SK-N-SH (cell line): ENCODE results near the gene VIL1. TPM values are rescaled to one million over a fixed set of nuclear protein-coding genes. Genes with fewer than 3 reads are reported as not detected.

ENCODE experiments used
- CTCF ChIA-PET: fragments of 300-600, 350-600 bp; formaldehyde crosslinking; extraction: SDS; loops from one replicate; lab custom pipeline; 2021; lab: Yijun Ruan, JAX
- POLR2A ChIA-PET: fragments of 350-600 bp; sonication (Branson Sonifier 250); formaldehyde crosslinking; extraction: SDS; loops from one replicate; lab custom pipeline; 2020; ENCODE audit warnings: antibody characterized with exemption, inconsistent platforms; lab: Yijun Ruan, JAX
- DNase-seq: peaks from one replicate; pipeline ENCODE4 v3.0.0; 2012
- H2AFZ ChIP-seq: fragments of 200-600 bp; sonication (generic); 2 replicates; pipeline ENCODE4 v1.8.1; 2016; ENCODE audit warnings: antibody characterized with exemption, mild to moderate bottlenecking, low read depth
- H3F3A ChIP-seq: fragments of 200-600 bp; sonication (generic); replicated peaks from 2 replicates; pipeline ENCODE3; 2016; ENCODE audit warnings: antibody characterized with exemption, mild to moderate bottlenecking; ENCODE audit not compliant: insufficient read depth
- H3K27ac ChIP-seq, 2 experiments: fragments of 200-500 bp in 1 of 2; fragments of 200-600 bp in 1 of 2; sonication (Bioruptor generic) in 1 of 2; sonication (generic), shearing (Covaris generic) in 1 of 2; 2 replicates each; pipeline versions ENCODE4 v1.5.1 to v1.6.1; 2014 to 2016; ENCODE audit warnings: low read depth in 2 of 2, inconsistent platforms in 1 of 2, low read length in 1 of 2, mild to moderate bottlenecking in 1 of 2, mixed read lengths in 1 of 2
- H3K27me3 ChIP-seq: fragments of 200-600 bp; sonication (generic), shearing (Covaris generic); 2 replicates; pipeline ENCODE4 v1.6.1; 2016; ENCODE audit warnings: mixed run types; ENCODE audit not compliant: insufficient read depth
- H3K36me3 ChIP-seq, 2 experiments: fragments of 200-500 bp in 1 of 2; fragments of 200-600 bp in 1 of 2; sonication (Bioruptor generic) in 1 of 2; sonication (generic) in 1 of 2; replicated peaks in 1 of 2; 2 replicates each; pipeline versions ENCODE3 to v1.5.1; 2014 to 2016; ENCODE audit warnings: low read length in 1 of 2, mild to moderate bottlenecking in 1 of 2; ENCODE audit not compliant: insufficient read depth in 2 of 2, control insufficient read depth in 1 of 2
- H3K4me1 ChIP-seq, 2 experiments: fragments of 200-500 bp in 1 of 2; fragments of 200-600 bp in 1 of 2; sonication (Bioruptor generic) in 1 of 2; sonication (generic), shearing (Covaris generic) in 1 of 2; 2 replicates each; pipeline versions ENCODE4 v1.5.1 to v1.6.1; 2014 to 2016; ENCODE audit warnings: low read depth in 1 of 2, low read length in 1 of 2, mixed run types in 1 of 2; ENCODE audit not compliant: insufficient read depth in 2 of 2, control insufficient read depth in 1 of 2
- H3K4me2 ChIP-seq: fragments of 200-600 bp; sonication (generic), shearing (Covaris generic); 2 replicates; pipeline ENCODE4 v1.6.1; 2017; ENCODE audit warnings: mixed run types
- H3K4me3 ChIP-seq, 2 experiments: fragments of 200-500 bp in 1 of 2; fragments of 200-600 bp in 1 of 2; sonication (Bioruptor generic) in 1 of 2; sonication (generic), shearing (Covaris generic) in 1 of 2; 2 replicates each; pipeline versions ENCODE4 v1.5.1 to v1.8.1; 2014 to 2016; ENCODE audit warnings: low read depth in 2 of 2, inconsistent platforms in 1 of 2, low read length in 1 of 2, mild to moderate bottlenecking in 1 of 2, mixed read lengths in 1 of 2, moderate library complexity in 1 of 2
- H3K79me2 ChIP-seq: fragments of 200-600 bp; sonication (generic); 2 replicates; pipeline ENCODE4 v1.8.1; 2017; ENCODE audit warnings: mild to moderate bottlenecking; ENCODE audit not compliant: insufficient read depth
- H3K9ac ChIP-seq: fragments of 200-600 bp; sonication (generic); 2 replicates; pipeline ENCODE4 v1.6.1; 2017; ENCODE audit warnings: mixed run types
- H3K9me2 ChIP-seq: fragments of 200-600 bp; sonication (generic); 2 replicates; pipeline ENCODE4 v1.6.1; 2017; ENCODE audit warnings: mixed run types
- H3K9me3 ChIP-seq: fragments of 200-600 bp; sonication (generic); 2 replicates; pipeline ENCODE4 v1.6.1; 2017; ENCODE audit warnings: mixed run types, mild to moderate bottlenecking, moderate library complexity
- H4K20me1 ChIP-seq: fragments of 200-600 bp; sonication (generic); 2 replicates; pipeline ENCODE4 v1.6.1; 2017; ENCODE audit warnings: mild to moderate bottlenecking, mixed run types; ENCODE audit not compliant: insufficient read depth
- CTCF ChIP-seq: fragments of 200-600 bp; sonication (generic); IDR thresholded peaks from 2 replicates; pipeline ENCODE4 v1.6.1; 2017; ENCODE audit warnings: antibody characterized with exemption, mild to moderate bottlenecking, moderate library complexity
- ELF1 ChIP-seq: IDR thresholded peaks from 2 replicates; pipeline ENCODE4 v1.4.0; 2012
- EZH2phosphoT487 ChIP-seq: fragments of 200-600 bp; sonication (generic); IDR thresholded peaks from 2 replicates; pipeline ENCODE4 v1.6.1; 2017; ENCODE audit warnings: low read depth, mixed run types, mild to moderate bottlenecking, antibody characterized with exemption, moderate library complexity, borderline replicate concordance
- FOXM1 ChIP-seq: IDR thresholded peaks from 2 replicates; pipeline ENCODE4 v1.4.0; 2012; ENCODE audit warnings: low read depth, mild to moderate bottlenecking
- GABPA ChIP-seq: IDR thresholded peaks from 2 replicates; pipeline ENCODE4 v1.4.0; 2012; ENCODE audit warnings: low read depth, mild to moderate bottlenecking
- JUND ChIP-seq: IDR thresholded peaks from 2 replicates; pipeline ENCODE4 v1.4.0; 2012
- POLR2AphosphoS5 ChIP-seq: IDR thresholded peaks from 2 replicates; pipeline ENCODE4 v1.6.1; 2012; ENCODE audit warnings: low read depth, low read length
- RAD21 ChIP-seq: IDR thresholded peaks from 2 replicates; pipeline ENCODE4 v1.6.1; 2012; ENCODE audit warnings: mild to moderate bottlenecking, low read length
- REST ChIP-seq: IDR thresholded peaks from 2 replicates; pipeline ENCODE4 v1.6.1; 2012; ENCODE audit warnings: mild to moderate bottlenecking, low read depth, low read length, moderate library complexity
- RXRA ChIP-seq: IDR thresholded peaks from 2 replicates; pipeline ENCODE4 v1.4.0; 2012; ENCODE audit warnings: low read depth, mild to moderate bottlenecking, borderline replicate concordance
- SIN3A ChIP-seq: IDR thresholded peaks from 2 replicates; pipeline ENCODE4 v1.6.1; 2012; ENCODE audit warnings: low read depth, mild to moderate bottlenecking, low read length, moderate library complexity, borderline replicate concordance
- USF1 ChIP-seq: IDR thresholded peaks from 2 replicates; pipeline ENCODE4 v1.4.0; 2012; ENCODE audit warnings: low read depth, borderline replicate concordance
- USF2 ChIP-seq: fragments of 150-350 bp; IDR thresholded peaks from 2 replicates; pipeline ENCODE4 v1.6.1; 2017; ENCODE audit warnings: antibody characterized with exemption, low read length, low read depth, borderline replicate concordance
- WGBS: methylation state at CpG from one replicate; pipeline ENCODE4 v1.1.6; 2017; ENCODE audit warnings: low lambda C conversion rate; 5-methylcytosine and 5-hydroxymethylcytosine counted together
- polyA plus RNA-seq, 3 experiments: library from polyadenylated mRNA; depleted of rRNA; stranded (reverse); fragments of >200 nt; gene quantifications; 2 replicates each; pipeline ENCODE4 v1.2.3, GENCODE V29; 2012

Gene VIL1
- polyA plus RNA-seq, 1 of the 3 experiments (the other 2 are of a cell fraction): under 0.01 TPM

- TF ChIP-seq REST (no peak), RAD21 (no peak), RXRA (no peak), JUND (no peak), USF1 (no peak), SIN3A (no peak), GABPA (no peak), ELF1 (no peak), FOXM1 (no peak), CTCF (no peak), EZH2phosphoT487 (no peak), USF2 (no peak), POLR2AphosphoS5 (no peak)
- peaks cover 5% of the 10 kb centered on the region; the same call in 1 of the 2 replicates for H4K20me1 ChIP-seq
- H3F3A ChIP-seq: peaks cover 17% of the 10 kb centered on the region
- no peaks in the 10 kb centered on the region for H3K9me2 ChIP-seq
- peak overlapping the region; percentile 7; the same call in 1 of the 2 replicates for H2AFZ ChIP-seq
- peaks cover 21 to 33% of the 10 kb centered on the region in 2 experiments; a peak in 3 of 4 replicates for H3K4me1 ChIP-seq
- no peaks in the 10 kb centered on the region for H3K9me3 ChIP-seq
- H3K4me2 ChIP-seq: peak overlapping the region; percentile 87
- H3K9ac ChIP-seq: peak overlapping the region; percentile 94; the same call in 1 of the 2 replicates
- H3K79me2 ChIP-seq: peaks cover 37% of the 10 kb centered on the region
- ChIA-PET CTCF (interaction anchor here (0.7 to 5.3 kb wide), 7 partner anchors 8 to 127 kb away, joined by 3 to 31 read pairs (median 17); partner anchors contain the start of genes AAMP, CATIP and PNKD), POLR2A (interaction anchor here (1.1 kb wide), 1 partner anchor 9 kb away, joined by 3 read pairs; no protein-coding TSS in a partner anchor)
- H3K27ac ChIP-seq: peak overlapping the region; percentile 34 to 95; a peak in 3 of 4 replicates
- peaks cover 0 to 11% of the 10 kb centered on the region in 2 experiments for H3K36me3 ChIP-seq
- no peak for DNase-seq
- 28% methylated on average over 9 of the region's 12 CpGs for WGBS
- peak overlapping the region; percentile 88 to 92; a peak in 3 of 4 replicates for H3K4me3 ChIP-seq
- no peaks in the 10 kb centered on the region for H3K27me3 ChIP-seq
Measured at GRCh38 chr2:218397463-218397819, 21.5 kb upstream of the VIL1 start.
